Suprapubic skin (tissue), 3 donors: Measurements from ENCODE around the gene GPX8.

Experiments
- CTCF ChIP-seq, 2 donors: fragments of 200-600 bp in 1 of 2; fragments of 450-650 bp in 1 of 2; sonication (generic) in 1 of 2; IDR thresholded peaks; one replicate each; pipeline ENCODE4 v1.5.1; 2016 to 2019; ENCODE audit warnings: antibody characterized with exemption in 2 of 2, mild to moderate bottlenecking in 1 of 2, moderate library complexity in 1 of 2
- POLR2AphosphoS5 ChIP-seq, 3 donors: sonication (generic); formaldehyde crosslinking; IDR thresholded peaks; one replicate each; pipeline ENCODE4 v1.6.1; 2017; ENCODE audit warnings: antibody characterized with exemption in 3 of 3

- TF ChIP-seq CTCF (IDR thresholded peaks at IDR 0.05), result no peak
- no peak for TF ChIP-seq POLR2AphosphoS5 (IDR thresholded peaks at IDR 0.05)
Observed at GRCh38 chr5:55146080-55146479, 13.9 kb upstream of the GPX8 start.
